Thoracic aorta (tissue), 2 donors: Measurements from ENCODE around the gene LYST. TPM values are rescaled to one million over a fixed set of nuclear protein-coding genes. Genes with fewer than 3 reads are reported as not detected.

ENCODE experiments used
- ATAC-seq: fragments of 150-250 bp; one replicate; pipeline ENCODE4 v1.8.0; 2017; ENCODE audit warnings: low read depth; ENCODE audit not compliant: insufficient number of reproducible peaks, low FRiP score
- DNase-seq: peaks from one replicate; pipeline ENCODE4 v3.0.0-alpha.2; 2020; ENCODE audit warnings: low spot score
- H3K27ac ChIP-seq, 2 donors: fragments of 200-600 bp; sonication (generic); 1 replicate in 1 of 2; 2 replicates in 1 of 2; pipeline ENCODE4 v1.5.1; 2016; ENCODE audit warnings: mild to moderate bottlenecking in 2 of 2, moderate library complexity in 2 of 2
- H3K27me3 ChIP-seq: fragments of 200-600 bp; sonication (generic); replicated peaks from 2 replicates; pipeline ENCODE4 v1.6.0; 2016; ENCODE audit warnings: mild to moderate bottlenecking; ENCODE audit not compliant: insufficient read depth
- H3K36me3 ChIP-seq: fragments of 200-600 bp; sonication (generic); one replicate; pipeline ENCODE4 v1.5.1; 2016
- H3K4me1 ChIP-seq, 2 donors: fragments of 200-600 bp; sonication (generic); 1 replicate in 1 of 2; 2 replicates in 1 of 2; pipeline versions ENCODE4 v1.5.1 to v1.6.0; 2016; ENCODE audit warnings: low read depth in 2 of 2, mild to moderate bottlenecking in 1 of 2; ENCODE audit not compliant: control insufficient read depth in 1 of 2
- H3K4me3 ChIP-seq: fragments of 200-600 bp; sonication (generic); 2 replicates; pipeline ENCODE4 v1.5.1; 2016; ENCODE audit warnings: mild to moderate bottlenecking
- H3K9me3 ChIP-seq: fragments of 200-600 bp; sonication (generic); 2 replicates; pipeline ENCODE4 v1.5.1; 2016
- CTCF ChIP-seq: fragments of 200-600 bp; sonication (generic); IDR thresholded peaks from one replicate; pipeline ENCODE4 v1.5.1; 2019; ENCODE audit warnings: antibody characterized with exemption
- total RNA-seq, 2 donors: library from RNA; depleted of rRNA; stranded (reverse); fragments of >200 nt; gene quantifications; one replicate each; pipeline versions ENCODE4 v1.1.0 to v1.2.3, GENCODE V29; 2016

The LYST gene
- total RNA-seq, 2 donors from 2014 or later: 32.5 to 32.8 TPM

- Histone ChIP-seq H3K27ac (no peak overlapping the region), H3K4me1 (no peaks in the 10 kb centered on the region), H3K4me3 (no peak overlapping the region), H3K27me3 (no peaks in the 10 kb centered on the region), H3K9me3 (no peaks in the 10 kb centered on the region), H3K36me3 (peaks cover 13% of the 10 kb centered on the region)
- no peak for TF ChIP-seq CTCF
- DNase-seq (no peak), ATAC-seq (no peak)
These were observed 98.9 kb downstream of the LYST start for GRCh38 chr1:235767795-235768194.

- DNase-seq: no peak
- TF ChIP-seq CTCF: no peak
- Histone ChIP-seq H3K36me3 (peaks cover 9% of the 10 kb centered on the region), H3K9me3 (no peaks in the 10 kb centered on the region), H3K27ac (no peak overlapping the region), H3K4me3 (no peak overlapping the region), H3K27me3 (no peaks in the 10 kb centered on the region), H3K4me1 (no peaks in the 10 kb centered on the region)
- no peak for ATAC-seq
These were observed 99.9 kb downstream of the LYST start for GRCh38 chr1:235766794-235767285.

GRCh38 chr1:235763962-235764361 lies 102.7 kb downstream of the LYST start:
- H3K27ac ChIP-seq: no peak overlapping the region
- no peak overlapping the region for H3K4me3 ChIP-seq
- no peaks in the 10 kb centered on the region for H3K9me3 ChIP-seq
- H3K4me1 ChIP-seq: no peaks in the 10 kb centered on the region
- DNase-seq (no peak), ATAC-seq (no peak)
- peaks cover 14% of the 10 kb centered on the region for H3K36me3 ChIP-seq
- no peaks in the 10 kb centered on the region for H3K27me3 ChIP-seq
- no peak for TF ChIP-seq CTCF

GRCh38 chr1:235759336-235759735 lies 107.4 kb downstream of the LYST start:
- ATAC-seq (no peak), DNase-seq (no peak)
- Histone ChIP-seq H3K4me3 (no peak overlapping the region), H3K27ac (no peak overlapping the region), H3K9me3 (no peaks in the 10 kb centered on the region), H3K4me1 (no peaks in the 10 kb centered on the region), H3K36me3 (peaks cover 19% of the 10 kb centered on the region), H3K27me3 (no peaks in the 10 kb centered on the region)
- no peak for TF ChIP-seq CTCF

- no peak for TF ChIP-seq CTCF
- H3K36me3 ChIP-seq: peaks cover 19% of the 10 kb centered on the region
- H3K27ac ChIP-seq: no peak overlapping the region
- H3K9me3 ChIP-seq: no peaks in the 10 kb centered on the region
- H3K27me3 ChIP-seq: no peaks in the 10 kb centered on the region
- no peak overlapping the region for H3K4me3 ChIP-seq
- no peaks in the 10 kb centered on the region for H3K4me1 ChIP-seq
- ATAC-seq: no peak
- no peak for DNase-seq
These were observed 107.8 kb downstream of the LYST start for GRCh38 chr1:235758931-235759330.
